DOHH2 (cell line): Measurements from ENCODE around the gene NR2F1-AS1.

Experiments used
- EZH2phosphoT487 ChIP-seq: fragments of 200-600 bp; sonication (generic); IDR thresholded peaks from 2 replicates; pipeline ENCODE4 v1.6.1; 2017; ENCODE audit warnings: borderline replicate concordance, mild to moderate bottlenecking, antibody characterized with exemption, low read length, moderate library complexity, mixed read lengths
- TF ChIP-seq, protein P1 (sequence below): fragments of 200-600 bp; sonication (generic); IDR thresholded peaks from one replicate; pipeline ENCODE4 v1.5.1; 2014; ENCODE audit warnings: antibody characterized with exemption, mild to moderate bottlenecking, low read depth, low read length; ENCODE audit not compliant: poor library complexity, severe bottlenecking

DNA sequence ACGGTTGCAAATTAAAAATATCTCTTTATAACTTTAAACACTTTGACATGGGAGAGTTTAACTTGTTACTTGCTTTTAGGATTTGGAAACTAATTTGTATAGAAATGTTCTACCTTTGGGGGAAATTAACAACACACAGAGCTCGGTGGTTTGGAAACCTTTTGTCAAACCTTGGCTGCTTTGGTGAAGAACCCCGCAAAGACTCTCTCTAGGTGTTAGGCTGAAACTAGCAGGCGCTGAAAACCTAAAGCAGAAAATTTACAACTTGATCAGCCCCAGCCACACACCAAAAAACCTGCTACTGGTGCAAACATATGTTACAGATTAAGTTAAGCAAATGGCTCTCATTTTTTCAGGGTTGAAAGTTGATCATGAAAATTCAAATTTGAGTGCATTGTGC is 27.8 kb upstream of the NR2F1-AS1 start:
- TF ChIP-seq, protein P1, sequence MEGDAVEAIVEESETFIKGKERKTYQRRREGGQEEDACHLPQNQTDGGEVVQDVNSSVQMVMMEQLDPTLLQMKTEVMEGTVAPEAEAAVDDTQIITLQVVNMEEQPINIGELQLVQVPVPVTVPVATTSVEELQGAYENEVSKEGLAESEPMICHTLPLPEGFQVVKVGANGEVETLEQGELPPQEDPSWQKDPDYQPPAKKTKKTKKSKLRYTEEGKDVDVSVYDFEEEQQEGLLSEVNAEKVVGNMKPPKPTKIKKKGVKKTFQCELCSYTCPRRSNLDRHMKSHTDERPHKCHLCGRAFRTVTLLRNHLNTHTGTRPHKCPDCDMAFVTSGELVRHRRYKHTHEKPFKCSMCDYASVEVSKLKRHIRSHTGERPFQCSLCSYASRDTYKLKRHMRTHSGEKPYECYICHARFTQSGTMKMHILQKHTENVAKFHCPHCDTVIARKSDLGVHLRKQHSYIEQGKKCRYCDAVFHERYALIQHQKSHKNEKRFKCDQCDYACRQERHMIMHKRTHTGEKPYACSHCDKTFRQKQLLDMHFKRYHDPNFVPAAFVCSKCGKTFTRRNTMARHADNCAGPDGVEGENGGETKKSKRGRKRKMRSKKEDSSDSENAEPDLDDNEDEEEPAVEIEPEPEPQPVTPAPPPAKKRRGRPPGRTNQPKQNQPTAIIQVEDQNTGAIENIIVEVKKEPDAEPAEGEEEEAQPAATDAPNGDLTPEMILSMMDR = no peak
- TF ChIP-seq EZH2phosphoT487 = no peak
